HAP-1 (cell line): ENCODE data around the gene DUSP10.

Experiments used
- DNase-seq, 2 experiments: peaks; one replicate each; pipeline ENCODE4 v3.0.0-alpha.2; 2016 to 2020; ENCODE audit warnings: low spot score in 2 of 2
- H3K27me3 ChIP-seq: fragments of 250-450 bp; sonication (Bioruptor Pico); 2 replicates; pipeline ENCODE4 v1.5.1; 2020; ENCODE audit warnings: low read depth, mild to moderate bottlenecking, moderate library complexity
- H3K36me3 ChIP-seq: fragments of 250-450 bp; sonication (Bioruptor Pico); replicated peaks from 2 replicates; pipeline ENCODE4 v1.5.1; 2020; ENCODE audit warnings: mild to moderate bottlenecking
- H3K4me1 ChIP-seq: fragments of 250-450 bp; sonication (Bioruptor Pico); 2 replicates; pipeline ENCODE4 v1.5.1; 2020; ENCODE audit warnings: mild to moderate bottlenecking
- H3K4me3 ChIP-seq: fragments of 250-450 bp; sonication (Bioruptor Pico); 2 replicates; pipeline ENCODE4 v1.5.1; 2020; ENCODE audit warnings: mild to moderate bottlenecking, moderate library complexity
- H3K9me3 ChIP-seq: fragments of 250-450 bp; sonication (Bioruptor Pico); 2 replicates; pipeline ENCODE4 v1.5.1; 2020; ENCODE audit warnings: mild to moderate bottlenecking, moderate library complexity
- in situ Hi-C: fragments of 300-500 bp; cut with MboI; formaldehyde crosslinking; loops from 3 replicates; pipeline ENCODE4 v1.14.3; 2020; ENCODE audit warnings: low sequenced_read_pairs, inconsistent platforms, mixed read lengths

Gene DUSP10

GRCh38 chr1:221720545-221720944 is 21.3 kb downstream of the DUSP10 start:
- Histone ChIP-seq H3K4me1 (peaks cover 36% of the 10 kb centered on the region), H3K36me3 (no peaks in the 10 kb centered on the region), H3K9me3 (no peaks in the 10 kb centered on the region; the same call in 1 of the 2 replicates)

GRCh38 chr1:221719987-221720386 is 21.9 kb downstream of the DUSP10 start:
- no peak for DNase-seq
- H3K9me3 ChIP-seq, result no peaks in the 10 kb centered on the region; the same call in 1 of the 2 replicates
- peaks cover 40% of the 10 kb centered on the region for H3K4me1 ChIP-seq
- H3K27me3 ChIP-seq, result no peaks in the 10 kb centered on the region
- no peaks in the 10 kb centered on the region for H3K36me3 ChIP-seq
- in situ Hi-C loops, result no loop called here
- no peak overlapping the region for H3K4me3 ChIP-seq

More at GRCh38 chr1:221720545-221720944, 21.3 kb downstream of the DUSP10 start:
- no peak overlapping the region for H3K4me3 ChIP-seq
- no peaks in the 10 kb centered on the region for H3K27me3 ChIP-seq
- no peak for DNase-seq
- in situ Hi-C loops, result no loop called here

GRCh38 chr1:221719278-221719597 is 22.7 kb downstream of the DUSP10 start:
- Histone ChIP-seq H3K4me3 (no peak overlapping the region), H3K27me3 (no peaks in the 10 kb centered on the region), H3K9me3 (no peaks in the 10 kb centered on the region; the same call in 1 of the 2 replicates), H3K4me1 (peaks cover 45% of the 10 kb centered on the region), H3K36me3 (no peaks in the 10 kb centered on the region)
- DNase-seq, result no peak
- in situ Hi-C loops, result no loop called here

- H3K27me3 ChIP-seq, result no peaks in the 10 kb centered on the region
- H3K9me3 ChIP-seq, result no peaks in the 10 kb centered on the region; the same call in 1 of the 2 replicates
- peak; percentile 44 to 90 for DNase-seq
- no peaks in the 10 kb centered on the region for H3K36me3 ChIP-seq
- in situ Hi-C loops, result no loop called here
- H3K4me3 ChIP-seq, result no peak overlapping the region
- H3K4me1 ChIP-seq, result peaks cover 45% of the 10 kb centered on the region
Observed at GRCh38 chr1:221718381-221719277, 23.3 kb downstream of the DUSP10 start.

- Histone ChIP-seq H3K27me3 (no peaks in the 10 kb centered on the region), H3K36me3 (no peaks in the 10 kb centered on the region), H3K4me3 (no peak overlapping the region), H3K4me1 (peaks cover 45% of the 10 kb centered on the region), H3K9me3 (no peaks in the 10 kb centered on the region)
- peak; percentile 28 to 43 for DNase-seq
- in situ Hi-C loops, result no loop called here
Observed at GRCh38 chr1:221717485-221717853, 24.4 kb downstream of the DUSP10 start.

DNA sequence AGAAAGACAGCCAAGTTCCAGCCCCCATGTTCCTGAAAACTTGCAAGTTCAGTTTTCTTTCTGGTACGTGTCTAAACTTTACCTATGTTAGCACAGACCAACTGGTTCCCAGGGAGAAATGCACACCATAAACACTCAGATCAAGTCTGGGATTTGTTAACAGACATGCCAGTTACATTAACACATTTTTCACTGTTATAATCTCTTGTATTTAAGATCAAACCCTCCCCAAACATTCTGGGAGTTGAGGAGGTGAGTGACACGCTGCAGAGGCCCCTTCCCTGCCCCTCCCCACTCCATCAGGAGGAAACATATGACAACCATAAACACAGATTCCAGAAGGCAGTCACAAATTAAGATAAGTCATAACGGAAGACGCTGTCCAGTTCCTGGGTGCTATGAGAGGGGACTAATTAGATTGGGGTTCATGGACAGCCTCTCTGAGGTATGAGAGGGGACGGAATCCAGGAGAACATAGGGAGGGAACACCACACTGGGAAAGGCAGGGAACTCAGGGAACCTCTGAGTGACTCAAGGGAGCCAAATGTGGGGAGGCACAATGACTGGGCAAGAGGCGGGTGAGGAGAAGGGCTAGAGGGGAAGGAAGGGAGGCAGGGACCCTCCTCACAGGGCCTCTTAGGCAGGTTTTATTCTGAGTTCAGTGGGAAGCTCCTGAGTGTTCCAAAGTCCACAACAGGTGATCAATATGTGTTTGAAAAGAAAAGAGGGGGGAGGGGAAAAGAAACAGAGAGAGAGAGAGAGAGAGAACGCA is 25.0 kb downstream of the DUSP10 start:
- H3K4me1 ChIP-seq, result peaks cover 45% of the 10 kb centered on the region
- no peak overlapping the region for H3K4me3 ChIP-seq
- no peaks in the 10 kb centered on the region for H3K36me3 ChIP-seq
- H3K27me3 ChIP-seq, result no peaks in the 10 kb centered on the region
- no peaks in the 10 kb centered on the region for H3K9me3 ChIP-seq
- in situ Hi-C loops, result no loop called here
- no peak for DNase-seq

- in situ Hi-C loops, result no loop called here
- DNase-seq, result peak; percentile 72 to 78
- Histone ChIP-seq H3K4me1 (peaks cover 45% of the 10 kb centered on the region), H3K4me3 (no peak overlapping the region), H3K36me3 (no peaks in the 10 kb centered on the region), H3K27me3 (no peaks in the 10 kb centered on the region), H3K9me3 (no peaks in the 10 kb centered on the region)
Observed at GRCh38 chr1:221715321-221716169, 26.3 kb downstream of the DUSP10 start.

GRCh38 chr1:221714227-221715152 is 27.4 kb downstream of the DUSP10 start:
- DNase-seq, result peak in 1 of 2 experiments; percentile 10
- in situ Hi-C loops, result no loop called here
- H3K27me3 ChIP-seq, result no peaks in the 10 kb centered on the region

GRCh38 chr1:221712776-221713431 is 29.0 kb downstream of the DUSP10 start:
- no peak overlapping the region for H3K4me3 ChIP-seq
- no peak for DNase-seq

More at GRCh38 chr1:221714227-221715152, 27.4 kb downstream of the DUSP10 start:
- H3K9me3 ChIP-seq, result no peaks in the 10 kb centered on the region
- H3K4me1 ChIP-seq, result peaks cover 45% of the 10 kb centered on the region
- no peaks in the 10 kb centered on the region for H3K36me3 ChIP-seq
- no peak overlapping the region for H3K4me3 ChIP-seq

DNA sequence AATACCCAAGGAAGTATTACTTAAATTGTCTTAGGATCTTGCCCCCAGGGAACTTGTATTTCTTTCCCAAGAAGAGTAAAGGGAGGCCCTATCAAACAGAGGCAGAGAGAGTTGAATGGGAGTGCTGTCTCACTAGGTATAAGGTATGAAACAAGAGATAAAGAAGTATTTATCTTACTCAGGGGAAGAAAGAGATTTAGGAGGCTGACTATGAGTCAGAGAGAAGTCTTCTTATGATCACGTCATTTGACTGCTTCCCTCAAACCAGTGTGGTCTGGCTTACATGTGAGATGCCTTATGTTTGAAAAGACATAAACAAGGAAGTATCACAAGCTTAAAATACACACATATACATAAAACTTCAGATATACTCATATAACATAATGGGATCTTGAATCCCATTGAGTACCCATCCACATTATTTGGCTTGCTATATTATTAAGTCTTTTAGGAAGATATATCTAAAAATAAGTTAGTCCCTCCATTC is 29.6 kb downstream of the DUSP10 start:
- Histone ChIP-seq H3K4me3 (no peak overlapping the region), H3K36me3 (no peaks in the 10 kb centered on the region), H3K27me3 (no peaks in the 10 kb centered on the region), H3K4me1 (peaks cover 26% of the 10 kb centered on the region), H3K9me3 (no peaks in the 10 kb centered on the region)
- in situ Hi-C loops, result no loop called here
- no peak for DNase-seq

More at GRCh38 chr1:221712776-221713431, 29.0 kb downstream of the DUSP10 start:
- in situ Hi-C loops, result no loop called here
- no peaks in the 10 kb centered on the region for H3K36me3 ChIP-seq
- H3K27me3 ChIP-seq, result no peaks in the 10 kb centered on the region
- H3K4me1 ChIP-seq, result peaks cover 32% of the 10 kb centered on the region
- H3K9me3 ChIP-seq, result no peaks in the 10 kb centered on the region

GRCh38 chr1:221711656-221712055 is 30.2 kb downstream of the DUSP10 start:
- no peaks in the 10 kb centered on the region for H3K9me3 ChIP-seq
- H3K4me1 ChIP-seq, result peaks cover 20% of the 10 kb centered on the region
- in situ Hi-C loops, result no loop called here
- H3K27me3 ChIP-seq, result no peaks in the 10 kb centered on the region
- no peaks in the 10 kb centered on the region for H3K36me3 ChIP-seq
- H3K4me3 ChIP-seq, result no peak overlapping the region
- DNase-seq, result no peak

DNA sequence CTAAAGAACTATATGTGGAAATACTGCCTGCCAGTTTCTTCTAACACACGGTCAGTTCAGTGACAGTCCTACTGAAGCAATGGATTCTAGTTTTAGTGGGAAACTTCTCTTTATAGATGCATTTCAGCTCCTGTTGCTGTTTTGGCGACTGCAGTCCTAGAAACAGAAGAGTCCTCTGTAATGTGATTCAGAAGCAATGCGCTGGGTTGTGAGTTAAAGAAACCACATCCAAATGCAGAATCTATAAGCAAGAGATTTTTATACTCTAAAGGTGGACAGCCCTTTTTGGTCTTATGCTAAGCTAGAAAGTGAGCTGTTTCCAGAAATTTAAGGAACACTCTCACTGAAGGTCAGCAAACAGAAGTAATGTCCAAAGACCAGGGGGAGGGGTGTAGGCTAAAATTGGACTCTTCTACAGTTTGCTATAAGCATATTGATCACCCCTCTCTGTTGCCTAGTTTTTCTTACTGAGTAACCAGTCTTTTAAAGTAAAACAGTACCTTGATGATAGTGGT is 30.8 kb downstream of the DUSP10 start:
- no peak for DNase-seq
- no peak overlapping the region for H3K4me3 ChIP-seq
- H3K36me3 ChIP-seq, result no peaks in the 10 kb centered on the region
- no peaks in the 10 kb centered on the region for H3K9me3 ChIP-seq
- H3K27me3 ChIP-seq, result no peaks in the 10 kb centered on the region
- peaks cover 15% of the 10 kb centered on the region for H3K4me1 ChIP-seq
- in situ Hi-C loops, result no loop called here
